Psoas muscle (tissue), 8 donors: Measurements from ENCODE around the gene ANKH. TPM values are rescaled to one million over a fixed set of nuclear protein-coding genes. Genes with fewer than 3 reads are reported as not detected.
A peak's percentile ranks its signal among the peaks of the same experiment; 100 is the strongest.

Source experiments
- ATAC-seq, 4 donors: fragments of 200-7000 bp; cut with Tn5 transposase; one replicate each; pipeline ENCODE4 v1.9.1; 2020; ENCODE audit warnings: moderate library complexity in 3 of 4, mild to moderate bottlenecking in 2 of 4
- DNase-seq, 2 donors: peaks; one replicate each; pipeline ENCODE4 v3.0.0-alpha.2; 2020
- H3K27ac ChIP-seq: fragments of 200-600 bp; one replicate; pipeline ENCODE4 v1.8.0; 2022
- H3K27me3 ChIP-seq, 3 donors: fragments of 200-600 bp in 1 of 3; one replicate each; pipeline versions ENCODE4 v1.6.1 to v1.8.0; 2013 to 2022; ENCODE audit warnings: low read length in 2 of 3, mild to moderate bottlenecking in 2 of 3, moderate library complexity in 1 of 3; ENCODE audit not compliant: insufficient read depth in 3 of 3
- H3K36me3 ChIP-seq, 2 donors: fragments of 200-600 bp in 1 of 2; one replicate each; pipeline versions ENCODE4 v1.6.1 to v1.8.0; 2013 to 2022; ENCODE audit warnings: low read depth in 1 of 2, mild to moderate bottlenecking in 1 of 2, moderate library complexity in 1 of 2; ENCODE audit not compliant: insufficient read depth in 1 of 2
- H3K4me1 ChIP-seq: fragments of 200-600 bp; one replicate; pipeline ENCODE4 v1.8.0; 2022
- H3K4me3 ChIP-seq: fragments of 200-600 bp; one replicate; pipeline ENCODE4 v1.8.0; 2022; ENCODE audit warnings: mild to moderate bottlenecking
- H3K9me3 ChIP-seq: fragments of 200-600 bp; one replicate; pipeline ENCODE4 v1.8.0; 2022
- CTCF ChIP-seq: fragments of 200-600 bp; IDR thresholded peaks from one replicate; pipeline ENCODE4 v1.8.0; 2022; ENCODE audit warnings: antibody characterized with exemption
- WGBS, 3 donors: extraction: QIAGEN DNeasy Blood & Tissue Kit; methylation state at CpG; one replicate each; pipeline versions ENCODE4 v1.1.6 to v1.1.7; 2013; 5-methylcytosine and 5-hydroxymethylcytosine counted together
- intact Hi-C, 2 donors: fragments of 100-400 bp; cut with DNase I; formaldehyde crosslinking; loops; one replicate each; pipeline versions ENCODE4 v1.11.0 to v1.14.2; 2022
- polyA plus RNA-seq, 3 donors: library from polyadenylated mRNA; stranded (reverse); fragments of 200-250 nt; gene quantifications; one replicate each; pipeline ENCODE4 v1.2.3, GENCODE V29; 2013
- total RNA-seq, 4 donors: library from RNA; stranded (reverse); fragmentation: NEBNext Ultra II Directional in 2 of 4; extraction: Animal tissue kit (Norgen Biotek cat#: 25700) in 2 of 4; gene quantifications; one replicate each; pipeline versions ENCODE4 v1.2.1 to v1.2.4, GENCODE V29; 2021 to 2023
- donor health status: healthy with polysubstance abuse.
- donor health status: DM: no; HTN: no; CAD: no; lungs with moderate emphysema.
- donor health status: Bipolar disorder and iron deficiency.
- donor health status: healthy.
- donor health status: DM: yes; HTN: yes; CAD: no.
- donor health status: DM: no; HTN: no; CAD: no.
- donor health status: DM: no; HTN: no; CAD: no.
- donor health status: DM: yes; HTN: yes; CAD: no.

Gene ANKH
- total and polyA plus RNA-seq, 7 donors = 24.0 to 92.8 (median 63.0) TPM

- H3K27ac ChIP-seq = no peak overlapping the region
- no peaks in the 10 kb centered on the region for H3K27me3 ChIP-seq
- H3K4me3 ChIP-seq = no peak overlapping the region
- intact Hi-C loops = loop anchor here in 1 of 2 donors (10.0 kb wide), 1 partner anchor 92 kb away; no protein-coding TSS in a partner anchor
- ATAC-seq = no peak
- no peak for DNase-seq
- WGBS, 3 donors = 86 to 95% (median 92%) methylated on average over 6 of the region's 6 CpGs
- peaks cover 11% of the 10 kb centered on the region for H3K4me1 ChIP-seq
- H3K9me3 ChIP-seq = no peaks in the 10 kb centered on the region
- no peak for TF ChIP-seq CTCF
- no peaks in the 10 kb centered on the region for H3K36me3 ChIP-seq
Measured at GRCh38 chr5:14777187-14777586, 94.4 kb downstream of the ANKH start.

GRCh38 chr5:14776602-14777001, 95.0 kb downstream of the ANKH start:
- H3K27ac ChIP-seq = no peak overlapping the region
- no peak overlapping the region for H3K4me3 ChIP-seq
- H3K36me3 ChIP-seq = no peaks in the 10 kb centered on the region
- peaks cover 13% of the 10 kb centered on the region for H3K4me1 ChIP-seq
- ATAC-seq (no peak), DNase-seq (no peak)
- intact Hi-C loops = loop anchor here in 1 of 2 donors (10.0 kb wide), 1 partner anchor 92 kb away; no protein-coding TSS in a partner anchor
- WGBS, 3 donors = 80 to 88% (median 85%) methylated on average over 5 of the region's 5 CpGs
- no peak for TF ChIP-seq CTCF
- no peaks in the 10 kb centered on the region for H3K27me3 ChIP-seq
- no peaks in the 10 kb centered on the region for H3K9me3 ChIP-seq

GRCh38 chr5:14775857-14776256, 95.7 kb downstream of the ANKH start:
- DNase-seq = peak in 1 of 2 donors; percentile 40

GRCh38 chr5:14773588-14773987, 98.0 kb downstream of the ANKH start:
- 79 to 83% (median 82%) methylated on average over 8 of the region's 8 CpGs for WGBS, 3 donors
- Histone ChIP-seq H3K9me3 (no peaks in the 10 kb centered on the region), H3K4me3 (no peak overlapping the region), H3K36me3 (no peaks in the 10 kb centered on the region), H3K27me3 (no peaks in the 10 kb centered on the region), H3K4me1 (peaks cover 19% of the 10 kb centered on the region), H3K27ac (no peak overlapping the region)
- DNase-seq (no peak), ATAC-seq (no peak)
- intact Hi-C loops = loop anchor here in 1 of 2 donors (10.0 kb wide), 1 partner anchor 89 kb away; no protein-coding TSS in a partner anchor
- TF ChIP-seq CTCF = no peak

More at GRCh38 chr5:14775857-14776256, 95.7 kb downstream of the ANKH start:
- peaks cover 17% of the 10 kb centered on the region for H3K4me1 ChIP-seq
- no peaks in the 10 kb centered on the region for H3K9me3 ChIP-seq
- H3K36me3 ChIP-seq = no peaks in the 10 kb centered on the region
- 68 to 77% (median 73%) methylated on average over 7 of the region's 7 CpGs for WGBS, 3 donors
- intact Hi-C loops = loop anchor here in 1 of 2 donors (10.0 kb wide), 1 partner anchor 91 kb away; no protein-coding TSS in a partner anchor
- H3K4me3 ChIP-seq = no peak overlapping the region
- H3K27me3 ChIP-seq = no peaks in the 10 kb centered on the region
- H3K27ac ChIP-seq = no peak overlapping the region
- no peak for TF ChIP-seq CTCF
- peak in 1 of 4 donors; percentile 15 for ATAC-seq

- intact Hi-C loops = loop anchor here in 1 of 2 donors (10.0 kb wide), 1 partner anchor 87 kb away; no protein-coding TSS in a partner anchor
- ATAC-seq = peak in 1 of 4 donors; percentile 30
Measured at GRCh38 chr5:14771972-14772371, 99.6 kb downstream of the ANKH start.

More at GRCh38 chr5:14771972-14772371, 99.6 kb downstream of the ANKH start:
- H3K27ac ChIP-seq = no peak overlapping the region
- H3K27me3 ChIP-seq = no peaks in the 10 kb centered on the region
- DNase-seq = no peak
- peaks cover 0 to 8% of the 10 kb centered on the region in 2 donors for H3K36me3 ChIP-seq
- peaks cover 16% of the 10 kb centered on the region for H3K4me1 ChIP-seq
- WGBS, 3 donors = 46 to 73% (median 53%) methylated on average over 3 of the region's 3 CpGs
- no peaks in the 10 kb centered on the region for H3K9me3 ChIP-seq
- no peak overlapping the region for H3K4me3 ChIP-seq
- TF ChIP-seq CTCF = no peak
